HCT116 (cell line): ENCODE measurements around the gene MED13L. TPM values are rescaled to one million over a fixed set of nuclear protein-coding genes. Genes with fewer than 3 reads are reported as not detected.

Source experiments
- ATAC-seq: fragments of 200-7000 bp; cut with Tn5 transposase; 2 replicates; pipeline ENCODE4 v1.9.1; 2020; ENCODE audit warnings: mild to moderate bottlenecking, moderate library complexity
- BruUV-seq: library from RNA; stranded (reverse); fragments of 400-500 nt; replicated peaks from 2 replicates; lab custom pipeline; 2021; lab: Mats Ljungman, UMichigan
- CTCF ChIA-PET: fragments of 300-600 bp; sonication (Branson Sonifier 250); formaldehyde crosslinking; loops from one replicate; lab custom pipeline; 2021; ENCODE audit warnings: antibody characterized with exemption; lab: Charles Lee
- POLR2A ChIA-PET: fragments of 300-600, 350-600 bp; sonication (Branson Sonifier 250); formaldehyde crosslinking; loops from one replicate; lab custom pipeline; 2021; ENCODE audit warnings: antibody characterized with exemption; lab: Charles Lee
- RAD21 ChIA-PET, 2 experiments: fragments of 300-600 bp; sonication (Branson Sonifier 250); formaldehyde crosslinking; loops; one replicate each; lab custom pipeline; 2023; ENCODE audit warnings: low total read pairs in 2 of 2; ENCODE audit not compliant: uncharacterized antibody in 2 of 2, unreplicated experiment in 2 of 2, low non-redundant PET in 1 of 2; lab: Charles Lee
- DNase-seq: peaks from one replicate; pipeline ENCODE4 v3.0.0-alpha.2; 2010; ENCODE audit warnings: low read depth, low spot score
- H2AFZ ChIP-seq: fragments of 200-600 bp; shearing (Covaris generic), sonication (generic); 2 replicates; pipeline ENCODE4 v1.6.1; 2017; ENCODE audit warnings: low read depth, mixed run types, mixed read lengths, antibody characterized with exemption, low read length; ENCODE audit not compliant: poor library complexity, severe bottlenecking
- H3K27ac ChIP-seq: 2 replicates; pipeline ENCODE4 v1.5.1; 2012; ENCODE audit warnings: low read depth, low read length
- H3K27me3 ChIP-seq: fragments of 200-600 bp; sonication (generic); 2 replicates; pipeline ENCODE4 v1.6.1; 2016; ENCODE audit warnings: mixed run types, low read length, mixed read lengths; ENCODE audit not compliant: insufficient read depth
- H3K36me3 ChIP-seq, 2 experiments: fragments of 200-500 bp in 1 of 2; fragments of 200-600 bp in 1 of 2; sonication (Bioruptor generic) in 1 of 2; sonication (generic) in 1 of 2; 2 replicates each; pipeline versions ENCODE4 v1.5.1 to v1.6.1; 2014 to 2016; ENCODE audit warnings: low read length in 2 of 2, inconsistent platforms in 1 of 2, mixed read lengths in 1 of 2, mixed run types in 1 of 2; ENCODE audit not compliant: insufficient read depth in 2 of 2, control insufficient read depth in 1 of 2
- H3K4me1 ChIP-seq, 2 experiments: fragments of 200-600 bp in 1 of 2; sonication (generic) in 1 of 2; 2 replicates each; pipeline versions ENCODE4 v1.5.1 to v1.6.1; 2012 to 2017; ENCODE audit warnings: low read length in 2 of 2, inconsistent platforms in 1 of 2, mild to moderate bottlenecking in 1 of 2, mixed read lengths in 1 of 2, mixed run types in 1 of 2, moderate library complexity in 1 of 2; ENCODE audit not compliant: insufficient read depth in 2 of 2, control insufficient read depth in 1 of 2
- H3K4me2 ChIP-seq: fragments of 200-600 bp; sonication (generic); 2 replicates; pipeline ENCODE4 v1.6.1; 2017; ENCODE audit warnings: mixed run types, low read length, mixed read lengths
- H3K4me3 ChIP-seq, 2 experiments: fragments of 200-600 bp in 1 of 2; sonication (generic) in 1 of 2; replicated peaks in 1 of 2; 2 replicates each; pipeline ENCODE4 v1.5.1; 2011 to 2016; ENCODE audit warnings: low read length in 2 of 2, control low read depth in 1 of 2, low read depth in 1 of 2, mild to moderate bottlenecking in 1 of 2, mixed read lengths in 1 of 2, mixed run types in 1 of 2
- H3K79me2 ChIP-seq: fragments of 200-600 bp; sonication (generic); 2 replicates; pipeline ENCODE4 v1.6.1; 2017; ENCODE audit warnings: mild to moderate bottlenecking, mixed run types, low read length, moderate library complexity, mixed read lengths; ENCODE audit not compliant: insufficient read depth
- H3K9ac ChIP-seq: fragments of 200-600 bp; sonication (generic); 2 replicates; pipeline ENCODE4 v1.6.1; 2016; ENCODE audit warnings: low read length, mixed read lengths
- H3K9me2 ChIP-seq: fragments of 200-600 bp; sonication (generic), shearing (Covaris generic); 2 replicates; pipeline ENCODE4 v1.6.1; 2017; ENCODE audit warnings: mixed run types, mild to moderate bottlenecking, moderate library complexity; ENCODE audit not compliant: insufficient read depth
- H3K9me3 ChIP-seq, 2 experiments: fragments of 200-500 bp in 1 of 2; fragments of 200-600 bp in 1 of 2; sonication (Bioruptor generic) in 1 of 2; sonication (generic) in 1 of 2; 2 replicates each; pipeline ENCODE4 v1.6.1; 2014 to 2017; ENCODE audit warnings: low read length in 2 of 2, mixed read lengths in 2 of 2, inconsistent platforms in 1 of 2, low read depth in 1 of 2, mild to moderate bottlenecking in 1 of 2, mixed run types in 1 of 2, moderate library complexity in 1 of 2; ENCODE audit not compliant: control insufficient read depth in 1 of 2, insufficient read depth in 1 of 2
- H4K20me1 ChIP-seq: fragments of 200-600 bp; sonication (generic), shearing (Covaris generic); 2 replicates; pipeline ENCODE4 v1.6.1; 2017; ENCODE audit warnings: mixed run types, mild to moderate bottlenecking, moderate library complexity; ENCODE audit not compliant: insufficient read depth
- CBX3 ChIP-seq: IDR thresholded peaks from 2 replicates; pipeline ENCODE4 v1.6.1; 2012; ENCODE audit warnings: low read depth
- EGR1 ChIP-seq: IDR thresholded peaks from 2 replicates; pipeline ENCODE4 v1.6.1; 2012; ENCODE audit warnings: low read depth
- ELF1 ChIP-seq: IDR thresholded peaks from 2 replicates; pipeline ENCODE4 v1.6.1; 2012; ENCODE audit warnings: low read depth, borderline replicate concordance
- EZH2 ChIP-seq: fragments of 200-600 bp; sonication (generic); IDR thresholded peaks from 2 replicates; pipeline ENCODE4 v1.6.1; 2017; ENCODE audit warnings: antibody characterized with exemption, mixed run types
- EZH2phosphoT487 ChIP-seq: fragments of 200-600 bp; IDR thresholded peaks from 2 replicates; pipeline ENCODE4 v1.6.1; 2018; ENCODE audit warnings: antibody characterized with exemption, borderline replicate concordance
- FOSL1 ChIP-seq: IDR thresholded peaks from 2 replicates; pipeline ENCODE4 v1.6.1; 2012; ENCODE audit warnings: low read depth
- JUND ChIP-seq: IDR thresholded peaks from 2 replicates; pipeline ENCODE4 v1.6.1; 2012
- POLR2AphosphoS5 ChIP-seq: IDR thresholded peaks from 2 replicates; pipeline ENCODE4 v1.6.1; 2011; ENCODE audit warnings: mild to moderate bottlenecking, low read depth, low read length, moderate library complexity
- SIN3A ChIP-seq: IDR thresholded peaks from 2 replicates; pipeline ENCODE4 v1.6.1; 2012; ENCODE audit warnings: low read depth
- TCF7L2 ChIP-seq: IDR thresholded peaks from 2 replicates; pipeline ENCODE4 v1.7.0; 2011; ENCODE audit warnings: borderline replicate concordance, inconsistent platforms; ENCODE audit not compliant: insufficient read depth, insufficient read length; ENCODE audit errors: extremely low read depth
- ZFX ChIP-seq: fragments of 450-650 bp; IDR thresholded peaks from 2 replicates; pipeline ENCODE4 v1.6.1; 2017
- ZNF274 ChIP-seq: fragments of 200-500 bp; sonication (Bioruptor generic); IDR thresholded peaks from 2 replicates; pipeline ENCODE4 v1.6.1; 2014; ENCODE audit warnings: mild to moderate bottlenecking, low read depth, low read length, inconsistent platforms
- intact Hi-C: fragments of 100-400 bp; cut with micrococcal nuclease; formaldehyde crosslinking; loops from 2 replicates; pipeline ENCODE4 v1.10.0; 2022
- total RNA-seq: library from RNA; stranded (reverse); gene quantifications from one replicate; pipeline ENCODE4 v1.2.1, GENCODE V29; 2021; ENCODE audit not compliant: unreplicated experiment
- TF ChIP-seq, protein P1 (sequence below): IDR thresholded peaks from 2 replicates; pipeline ENCODE4 v1.6.1; 2012
- TF ChIP-seq, protein P2 (sequence below): IDR thresholded peaks from 2 replicates; pipeline ENCODE4 v1.6.1; 2012
- TF ChIP-seq, protein P3 (sequence below), 3 experiments: fragments of 200-600 bp in 1 of 3; sonication (generic) in 1 of 3; IDR thresholded peaks in 2 of 3; conservative IDR thresholded peaks in 1 of 3; 2 replicates each; pipeline ENCODE4 v1.5.1; 2012 to 2017; ENCODE audit warnings: low read depth in 2 of 3, low read length in 2 of 3, antibody characterized with exemption in 1 of 3, borderline replicate concordance in 1 of 3, control low read depth in 1 of 3, mild to moderate bottlenecking in 1 of 3, mixed read lengths in 1 of 3, mixed run types in 1 of 3, moderate library complexity in 1 of 3; ENCODE audit not compliant: insufficient read depth in 1 of 3
- TF ChIP-seq, protein P4 (sequence below): IDR thresholded peaks from 2 replicates; pipeline ENCODE4 v1.6.1; 2012; ENCODE audit warnings: low read depth

The MED13L gene
- total RNA-seq, 1 experiment from 2014 or later = 176 TPM

DNA sequence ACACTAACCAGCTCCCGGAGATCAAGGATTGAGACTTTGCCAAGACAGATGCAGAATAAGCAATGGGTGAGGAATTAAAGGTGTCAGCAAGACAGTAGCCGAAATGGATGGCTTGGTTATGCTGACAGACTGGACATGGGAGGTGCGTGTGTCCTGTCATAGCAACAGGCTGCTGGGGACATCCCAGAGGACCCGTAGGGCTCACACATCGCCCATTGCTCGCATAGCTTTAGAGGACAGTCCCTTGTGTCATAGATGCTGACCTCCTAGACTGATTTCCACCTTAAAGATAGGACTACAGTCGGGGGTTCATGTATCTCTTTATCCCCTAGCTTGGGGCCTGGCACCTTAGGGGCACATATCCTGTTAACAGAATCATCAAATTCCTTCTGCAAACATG lies 324.5 kb downstream of the MED13L start:
- BruUV-seq = no TSS peak
- no peak for DNase-seq
- Histone ChIP-seq H3K4me3 (no peak overlapping the region), H3K27ac (no peak overlapping the region), H2AFZ (no peak overlapping the region), H3K4me1 (no peaks in the 10 kb centered on the region), H3K27me3 (no peaks in the 10 kb centered on the region), H3K9me3 (no peaks in the 10 kb centered on the region), H4K20me1 (0 out of 2 replicates have a peak, but pooled peaks cover 5% of the 10 kb centered on the region), H3K79me2 (no peaks in the 10 kb centered on the region), H3K9ac (no peak overlapping the region), H3K36me3 (peaks cover 0 to 4% of the 10 kb centered on the region in 2 experiments; a peak in 2 of 4 replicates), H3K4me2 (no peak overlapping the region), H3K9me2 (no peaks in the 10 kb centered on the region)
- ChIA-PET RAD21 (no interaction called here), POLR2A (no interaction called here), CTCF (no interaction called here)
- intact Hi-C loops = no loop called here
- no peak for ATAC-seq
- TF ChIP-seq, protein P1, sequence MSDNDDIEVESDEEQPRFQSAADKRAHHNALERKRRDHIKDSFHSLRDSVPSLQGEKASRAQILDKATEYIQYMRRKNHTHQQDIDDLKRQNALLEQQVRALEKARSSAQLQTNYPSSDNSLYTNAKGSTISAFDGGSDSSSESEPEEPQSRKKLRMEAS = no peak
- TF ChIP-seq FOSL1 (no peak), TCF7L2 (no peak), EZH2phosphoT487 (no peak), ZFX (no peak), EGR1 (no peak), JUND (no peak), POLR2AphosphoS5 (no peak)
- TF ChIP-seq, protein P2, sequence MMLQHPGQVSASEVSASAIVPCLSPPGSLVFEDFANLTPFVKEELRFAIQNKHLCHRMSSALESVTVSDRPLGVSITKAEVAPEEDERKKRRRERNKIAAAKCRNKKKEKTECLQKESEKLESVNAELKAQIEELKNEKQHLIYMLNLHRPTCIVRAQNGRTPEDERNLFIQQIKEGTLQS = no peak

DNA sequence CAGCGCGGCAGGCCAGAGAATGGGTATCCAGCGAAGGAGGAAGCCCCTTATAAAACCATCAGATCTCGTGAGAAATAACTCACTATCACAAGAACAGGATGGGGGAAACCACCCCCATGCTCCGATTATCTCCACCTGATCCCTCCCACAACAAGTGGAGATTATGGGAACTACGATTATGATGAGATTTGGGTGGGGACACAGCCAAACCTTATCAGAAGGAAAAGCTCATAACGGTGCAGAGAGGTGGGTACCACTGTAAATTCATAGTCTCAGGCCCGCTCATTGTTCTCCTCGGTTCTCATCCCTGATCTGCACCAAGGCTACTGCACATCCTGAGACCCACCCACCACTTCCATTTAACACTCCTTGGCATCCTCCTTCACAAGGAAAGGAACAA lies 326.5 kb downstream of the MED13L start:
- Histone ChIP-seq H3K9me2 (no peaks in the 10 kb centered on the region), H3K4me1 (no peaks in the 10 kb centered on the region), H3K27me3 (no peaks in the 10 kb centered on the region), H4K20me1 (no peaks in the 10 kb centered on the region), H3K27ac (no peak overlapping the region), H3K9ac (no peak overlapping the region), H3K9me3 (no peaks in the 10 kb centered on the region), H3K79me2 (no peaks in the 10 kb centered on the region), H3K36me3 (no peaks in the 10 kb centered on the region), H3K4me2 (no peak overlapping the region), H3K4me3 (no peak overlapping the region), H2AFZ (no peak overlapping the region)
- ATAC-seq (no peak), DNase-seq (no peak)
- CTCF ChIA-PET = interaction anchor here (1.2 kb wide), 1 partner anchor 758 kb away, joined by 3 read pairs; no protein-coding TSS in a partner anchor
- POLR2A ChIA-PET = no interaction called here
- RAD21 ChIA-PET = no interaction called here
- TF ChIP-seq, protein P3, sequence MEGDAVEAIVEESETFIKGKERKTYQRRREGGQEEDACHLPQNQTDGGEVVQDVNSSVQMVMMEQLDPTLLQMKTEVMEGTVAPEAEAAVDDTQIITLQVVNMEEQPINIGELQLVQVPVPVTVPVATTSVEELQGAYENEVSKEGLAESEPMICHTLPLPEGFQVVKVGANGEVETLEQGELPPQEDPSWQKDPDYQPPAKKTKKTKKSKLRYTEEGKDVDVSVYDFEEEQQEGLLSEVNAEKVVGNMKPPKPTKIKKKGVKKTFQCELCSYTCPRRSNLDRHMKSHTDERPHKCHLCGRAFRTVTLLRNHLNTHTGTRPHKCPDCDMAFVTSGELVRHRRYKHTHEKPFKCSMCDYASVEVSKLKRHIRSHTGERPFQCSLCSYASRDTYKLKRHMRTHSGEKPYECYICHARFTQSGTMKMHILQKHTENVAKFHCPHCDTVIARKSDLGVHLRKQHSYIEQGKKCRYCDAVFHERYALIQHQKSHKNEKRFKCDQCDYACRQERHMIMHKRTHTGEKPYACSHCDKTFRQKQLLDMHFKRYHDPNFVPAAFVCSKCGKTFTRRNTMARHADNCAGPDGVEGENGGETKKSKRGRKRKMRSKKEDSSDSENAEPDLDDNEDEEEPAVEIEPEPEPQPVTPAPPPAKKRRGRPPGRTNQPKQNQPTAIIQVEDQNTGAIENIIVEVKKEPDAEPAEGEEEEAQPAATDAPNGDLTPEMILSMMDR (IDR thresholded peaks at IDR 0.05 in 2 of 3, conservative IDR thresholded peaks at IDR 0.05 in 1 of 3; ENCODE audit: borderline replicate concordance in 1 of 3, insufficient read depth in 1 of 3, low read depth in 2 of 3, low read length in 2 of 3) = no peak
- TF ChIP-seq CBX3 (no peak), EZH2 (no peak), ELF1 (no peak), SIN3A (no peak), EGR1 (no peak), ZNF274 (no peak), ZFX (no peak)
- TF ChIP-seq, protein P1 = no peak
- TF ChIP-seq, protein P4, sequence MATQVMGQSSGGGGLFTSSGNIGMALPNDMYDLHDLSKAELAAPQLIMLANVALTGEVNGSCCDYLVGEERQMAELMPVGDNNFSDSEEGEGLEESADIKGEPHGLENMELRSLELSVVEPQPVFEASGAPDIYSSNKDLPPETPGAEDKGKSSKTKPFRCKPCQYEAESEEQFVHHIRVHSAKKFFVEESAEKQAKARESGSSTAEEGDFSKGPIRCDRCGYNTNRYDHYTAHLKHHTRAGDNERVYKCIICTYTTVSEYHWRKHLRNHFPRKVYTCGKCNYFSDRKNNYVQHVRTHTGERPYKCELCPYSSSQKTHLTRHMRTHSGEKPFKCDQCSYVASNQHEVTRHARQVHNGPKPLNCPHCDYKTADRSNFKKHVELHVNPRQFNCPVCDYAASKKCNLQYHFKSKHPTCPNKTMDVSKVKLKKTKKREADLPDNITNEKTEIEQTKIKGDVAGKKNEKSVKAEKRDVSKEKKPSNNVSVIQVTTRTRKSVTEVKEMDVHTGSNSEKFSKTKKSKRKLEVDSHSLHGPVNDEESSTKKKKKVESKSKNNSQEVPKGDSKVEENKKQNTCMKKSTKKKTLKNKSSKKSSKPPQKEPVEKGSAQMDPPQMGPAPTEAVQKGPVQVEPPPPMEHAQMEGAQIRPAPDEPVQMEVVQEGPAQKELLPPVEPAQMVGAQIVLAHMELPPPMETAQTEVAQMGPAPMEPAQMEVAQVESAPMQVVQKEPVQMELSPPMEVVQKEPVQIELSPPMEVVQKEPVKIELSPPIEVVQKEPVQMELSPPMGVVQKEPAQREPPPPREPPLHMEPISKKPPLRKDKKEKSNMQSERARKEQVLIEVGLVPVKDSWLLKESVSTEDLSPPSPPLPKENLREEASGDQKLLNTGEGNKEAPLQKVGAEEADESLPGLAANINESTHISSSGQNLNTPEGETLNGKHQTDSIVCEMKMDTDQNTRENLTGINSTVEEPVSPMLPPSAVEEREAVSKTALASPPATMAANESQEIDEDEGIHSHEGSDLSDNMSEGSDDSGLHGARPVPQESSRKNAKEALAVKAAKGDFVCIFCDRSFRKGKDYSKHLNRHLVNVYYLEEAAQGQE = no peak
- intact Hi-C loops = no loop called here
- BruUV-seq = no TSS peak
